Cardiac fibroblast (primary cell): ENCODE data around the gene VNN1.
A peak's percentile ranks its signal among the peaks of the same experiment; 100 is the strongest.
"Not testable (repeated sequence)": the region's sequence is repeated elsewhere in the genome, so short reads cannot be mapped to it uniquely, and the experiment has no call there.

Experiments used
- DNase-seq, 2 donors: peaks; one replicate each; pipeline versions ENCODE4 v3.0.0 to v3.0.0-alpha.2; 2010; ENCODE audit warnings: low read depth in 2 of 2
- H3K4me3 ChIP-seq, 2 donors: replicated peaks in 1 of 2; 1 replicate in 1 of 2; 2 replicates in 1 of 2; pipeline ENCODE4 v1.5.1; 2011; ENCODE audit warnings: low read depth in 2 of 2, low read length in 2 of 2, mild to moderate bottlenecking in 2 of 2, moderate library complexity in 1 of 2
- TF ChIP-seq, protein P1 (sequence below): IDR thresholded peaks from one replicate; pipeline ENCODE4 v1.5.1; 2011; ENCODE audit warnings: low read depth, mild to moderate bottlenecking, low read length, inconsistent platforms

The VNN1 gene

GRCh38 chr6:132648828-132649227 lies 65.0 kb downstream of the VNN1 start:
- TF ChIP-seq, protein P1, sequence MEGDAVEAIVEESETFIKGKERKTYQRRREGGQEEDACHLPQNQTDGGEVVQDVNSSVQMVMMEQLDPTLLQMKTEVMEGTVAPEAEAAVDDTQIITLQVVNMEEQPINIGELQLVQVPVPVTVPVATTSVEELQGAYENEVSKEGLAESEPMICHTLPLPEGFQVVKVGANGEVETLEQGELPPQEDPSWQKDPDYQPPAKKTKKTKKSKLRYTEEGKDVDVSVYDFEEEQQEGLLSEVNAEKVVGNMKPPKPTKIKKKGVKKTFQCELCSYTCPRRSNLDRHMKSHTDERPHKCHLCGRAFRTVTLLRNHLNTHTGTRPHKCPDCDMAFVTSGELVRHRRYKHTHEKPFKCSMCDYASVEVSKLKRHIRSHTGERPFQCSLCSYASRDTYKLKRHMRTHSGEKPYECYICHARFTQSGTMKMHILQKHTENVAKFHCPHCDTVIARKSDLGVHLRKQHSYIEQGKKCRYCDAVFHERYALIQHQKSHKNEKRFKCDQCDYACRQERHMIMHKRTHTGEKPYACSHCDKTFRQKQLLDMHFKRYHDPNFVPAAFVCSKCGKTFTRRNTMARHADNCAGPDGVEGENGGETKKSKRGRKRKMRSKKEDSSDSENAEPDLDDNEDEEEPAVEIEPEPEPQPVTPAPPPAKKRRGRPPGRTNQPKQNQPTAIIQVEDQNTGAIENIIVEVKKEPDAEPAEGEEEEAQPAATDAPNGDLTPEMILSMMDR = no peak
- no peak for DNase-seq

DNA sequence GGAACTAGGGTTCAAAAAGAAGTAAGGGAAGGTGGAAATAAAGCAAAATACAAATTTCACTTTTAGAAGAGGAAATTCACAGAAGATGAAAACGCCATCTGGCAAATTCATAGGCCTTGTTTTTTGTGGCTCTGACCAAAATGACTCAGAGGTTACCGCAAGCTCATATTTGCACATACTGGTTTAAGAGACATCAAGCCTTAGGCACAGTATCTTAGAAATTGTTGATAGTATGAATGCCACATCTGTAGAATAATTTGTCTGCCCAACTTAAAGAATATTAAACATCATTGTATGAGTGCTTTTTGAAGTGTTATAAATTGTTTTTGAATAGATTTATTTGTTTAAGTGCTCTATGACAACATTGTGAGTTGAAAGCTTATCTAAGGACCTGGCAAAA lies 65.5 kb downstream of the VNN1 start:
- TF ChIP-seq, protein P1 = no peak
- H3K4me3 ChIP-seq = no peak overlapping the region
- DNase-seq = peak; percentile 58 to 71

More at GRCh38 chr6:132648828-132649227, 65.0 kb downstream of the VNN1 start:
- no peak overlapping the region for H3K4me3 ChIP-seq

DNA sequence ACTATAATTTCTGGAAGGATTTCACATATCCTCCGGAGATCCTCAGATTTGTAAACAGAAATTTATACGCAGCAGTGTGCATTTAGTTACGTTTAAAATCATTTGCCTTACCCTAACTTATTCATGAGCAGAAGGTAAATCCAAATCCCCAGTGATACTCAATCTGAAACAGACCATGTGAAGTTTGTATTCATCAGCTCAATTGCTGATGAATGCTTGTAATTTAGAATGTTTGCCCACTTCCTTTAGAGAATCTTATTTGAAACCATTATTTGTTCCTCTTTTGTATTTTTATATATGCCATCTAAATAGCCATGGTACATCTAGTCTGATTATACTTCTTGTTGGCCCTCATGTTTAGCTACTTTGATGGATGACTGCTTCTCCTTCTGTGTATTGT lies 70.3 kb downstream of the VNN1 start:
- no peak for DNase-seq
- H3K4me3 ChIP-seq = no peak overlapping the region
- TF ChIP-seq, protein P1 = no peak

GRCh38 chr6:132637135-132637534 lies 76.7 kb downstream of the VNN1 start:
- not testable (repeated sequence) for DNase-seq

GRCh38 chr6:132635906-132636305 lies 77.9 kb downstream of the VNN1 start:
- DNase-seq, H3K4me3 ChIP-seq: not testable (repeated sequence)

More at GRCh38 chr6:132637135-132637534, 76.7 kb downstream of the VNN1 start:
- not testable (repeated sequence) for H3K4me3 ChIP-seq

DNA sequence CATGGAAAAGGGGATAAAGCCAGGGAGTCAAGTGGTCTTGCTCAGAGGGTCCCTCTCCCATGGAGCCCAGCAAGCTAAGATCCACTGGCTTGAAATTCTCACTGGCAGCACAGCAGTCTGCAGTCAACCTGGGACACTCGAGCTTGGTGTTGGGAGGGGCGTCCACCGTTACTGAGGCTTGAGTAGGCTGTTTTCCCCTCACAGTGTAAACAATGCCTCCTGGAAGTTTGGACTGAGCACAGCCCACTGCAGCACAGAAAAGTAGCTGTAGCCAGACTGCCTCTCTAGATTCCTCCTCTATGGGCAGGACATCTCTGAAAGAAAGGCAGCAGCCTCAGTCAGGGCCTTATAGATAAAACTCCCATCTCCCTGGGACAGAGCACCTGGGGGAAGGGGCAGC lies 78.6 kb downstream of the VNN1 start:
- not testable (repeated sequence) for DNase-seq, H3K4me3 ChIP-seq

DNA sequence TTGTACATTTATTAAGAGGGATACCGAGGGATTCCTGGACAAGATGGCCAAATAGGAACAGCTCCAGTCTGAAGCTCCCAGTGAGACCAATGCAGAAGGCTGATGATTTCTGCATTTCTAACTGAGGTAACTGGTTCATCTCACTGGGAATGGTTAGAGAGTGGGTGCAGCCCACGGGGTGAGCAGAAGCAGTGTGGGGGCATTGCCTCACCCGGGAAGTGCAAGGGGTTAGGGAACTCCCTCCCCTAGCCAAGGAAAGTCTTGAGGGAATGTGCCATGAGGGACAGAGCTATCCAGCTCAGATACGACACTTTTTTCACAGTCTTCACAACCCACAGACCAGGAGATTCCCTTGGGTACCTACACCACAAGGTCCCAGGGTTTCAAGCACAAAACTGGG lies 79.1 kb downstream of the VNN1 start:
- TF ChIP-seq, protein P1 = no peak
- no peak for DNase-seq
- H3K4me3 ChIP-seq = no peak overlapping the region

DNA sequence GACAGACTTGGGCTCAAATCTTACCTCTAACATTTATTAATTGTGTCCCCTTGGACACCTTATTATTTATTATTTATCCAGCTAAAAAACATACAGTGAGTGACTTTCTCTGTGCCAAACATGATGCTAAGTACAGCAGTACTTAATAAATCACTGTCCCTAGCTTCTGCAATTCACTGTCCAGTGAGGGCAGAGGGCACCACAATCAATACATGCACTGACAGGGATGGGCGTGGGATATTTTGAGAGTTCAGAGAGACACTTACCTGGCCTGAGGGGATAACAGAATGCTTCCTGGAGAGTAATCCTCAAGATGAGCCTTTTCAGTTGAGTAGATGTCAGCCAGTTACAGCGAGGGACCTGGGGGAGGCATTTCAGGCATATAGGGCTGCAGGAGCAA lies 80.5 kb downstream of the VNN1 start:
- TF ChIP-seq, protein P1 = no peak
- no peak overlapping the region for H3K4me3 ChIP-seq
- no peak for DNase-seq
